HS-5 (cell line): ENCODE results near the gene ANO9.
"Not testable (repeated sequence)": the region's sequence is repeated elsewhere in the genome, so short reads cannot be mapped to it uniquely, and the experiment has no call there.

Source experiments
- DNase-seq: peaks from one replicate; pipeline ENCODE4 v3.0.0-alpha.2; 2012; ENCODE audit warnings: low read depth

ANO9 gene

GRCh38 chr11:416051-416756 is 25.6 kb downstream of the ANO9 start:
- DNase-seq: no peak

GRCh38 chr11:415640-416041 is 26.2 kb downstream of the ANO9 start:
- DNase-seq: no peak

GRCh38 chr11:414318-414857 is 27.4 kb downstream of the ANO9 start:
- DNase-seq: no peak

GRCh38 chr11:413120-414081 is 28.4 kb downstream of the ANO9 start:
- DNase-seq: no peak

GRCh38 chr11:412641-413119 is 29.1 kb downstream of the ANO9 start:
- DNase-seq: no peak

GRCh38 chr11:411520-411919 is 30.3 kb downstream of the ANO9 start:
- not testable (repeated sequence) for DNase-seq

- not testable (repeated sequence) for DNase-seq
These were observed 31.1 kb downstream of the ANO9 start for GRCh38 chr11:410711-411110.

GRCh38 chr11:409600-410483 is 32.0 kb downstream of the ANO9 start:
- DNase-seq: no peak

- DNase-seq: no peak
These were observed 32.7 kb downstream of the ANO9 start for GRCh38 chr11:409008-409599.

GRCh38 chr11:408154-409007 is 33.4 kb downstream of the ANO9 start:
- DNase-seq: no peak

GRCh38 chr11:407651-408123 is 34.1 kb downstream of the ANO9 start:
- DNase-seq: no peak

- DNase-seq: no peak
These were observed 34.8 kb downstream of the ANO9 start for GRCh38 chr11:406796-407650.

GRCh38 chr11:405954-406795 is 35.6 kb downstream of the ANO9 start:
- DNase-seq: no peak

GRCh38 chr11:405323-405953 is 36.4 kb downstream of the ANO9 start:
- no peak for DNase-seq

- DNase-seq: no peak
These were observed 37.1 kb downstream of the ANO9 start for GRCh38 chr11:404551-405264.

GRCh38 chr11:403761-404431 is 37.9 kb downstream of the ANO9 start:
- no peak for DNase-seq
